ENCODE data around the gene PCGF1. TPM values are rescaled to one million over a fixed set of nuclear protein-coding genes. Genes with fewer than 3 reads are reported as not detected.
A peak's percentile ranks its signal among the peaks of the same experiment; 100 is the strongest.

The PCGF1 gene
- polyA plus RNA-seq, 3 donors, result 25.2 to 29.2 (median 27.8) TPM

DNA sequence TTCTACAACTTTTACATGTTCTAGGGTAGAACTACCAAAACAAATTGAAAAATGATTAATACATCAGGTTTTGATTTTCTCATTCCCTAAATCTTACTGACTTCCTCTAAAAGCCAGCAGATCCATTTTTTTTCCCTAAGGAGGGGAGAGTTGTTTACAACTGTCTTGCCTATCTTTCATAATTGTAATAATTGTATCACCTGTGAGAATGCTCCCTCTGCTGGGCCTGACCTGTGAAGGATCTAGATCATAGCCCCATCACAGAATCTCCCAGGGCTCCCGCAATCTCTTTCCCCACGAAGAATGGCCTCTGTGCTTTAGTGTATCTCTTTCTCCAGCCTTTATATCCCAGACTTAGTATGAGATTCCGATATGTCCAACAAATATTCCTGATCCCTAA, 37.1 kb upstream of the PCGF1 start:
- no peak for DNase-seq

DNA sequence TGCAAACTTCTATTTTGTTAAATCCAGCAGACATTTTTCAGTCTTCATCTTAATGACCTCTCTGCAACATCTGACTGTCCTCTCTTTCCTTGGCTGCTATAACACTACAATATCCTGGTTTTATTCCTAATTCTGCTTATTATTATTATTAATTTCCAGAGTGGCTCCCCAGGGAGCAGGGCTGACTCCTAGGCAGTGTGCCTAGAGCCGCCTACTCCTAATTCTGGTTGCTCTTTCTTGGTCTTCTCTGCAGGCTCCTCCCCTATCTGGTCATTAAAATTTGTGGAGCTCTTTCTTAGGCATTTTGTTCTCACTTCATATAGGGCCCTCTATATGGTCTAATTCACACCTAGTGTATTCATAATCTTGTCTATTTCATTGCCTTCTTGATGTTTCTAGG, 35.5 kb upstream of the PCGF1 start:
- no peak for DNase-seq

DNA sequence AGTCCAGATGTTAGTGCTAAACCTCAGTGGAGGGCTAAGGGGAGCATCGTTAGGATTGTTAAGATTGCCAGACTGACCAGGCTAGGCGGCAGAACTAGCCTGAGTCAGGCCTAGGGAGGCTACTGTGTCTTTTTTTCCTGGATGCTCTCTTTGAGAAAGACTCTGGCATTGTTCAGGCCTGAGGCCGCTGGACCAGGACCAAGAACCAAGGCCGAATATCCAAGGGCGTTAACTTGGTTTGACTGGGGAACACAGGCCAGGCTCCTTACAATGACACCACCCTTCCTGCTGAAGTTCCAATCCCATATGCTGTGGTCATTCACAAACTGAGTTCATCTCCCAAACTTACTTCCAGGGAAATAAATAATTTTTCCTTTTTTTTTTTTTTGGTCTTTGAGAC, 32.8 kb upstream of the PCGF1 start:
- no peak for DNase-seq

DNA sequence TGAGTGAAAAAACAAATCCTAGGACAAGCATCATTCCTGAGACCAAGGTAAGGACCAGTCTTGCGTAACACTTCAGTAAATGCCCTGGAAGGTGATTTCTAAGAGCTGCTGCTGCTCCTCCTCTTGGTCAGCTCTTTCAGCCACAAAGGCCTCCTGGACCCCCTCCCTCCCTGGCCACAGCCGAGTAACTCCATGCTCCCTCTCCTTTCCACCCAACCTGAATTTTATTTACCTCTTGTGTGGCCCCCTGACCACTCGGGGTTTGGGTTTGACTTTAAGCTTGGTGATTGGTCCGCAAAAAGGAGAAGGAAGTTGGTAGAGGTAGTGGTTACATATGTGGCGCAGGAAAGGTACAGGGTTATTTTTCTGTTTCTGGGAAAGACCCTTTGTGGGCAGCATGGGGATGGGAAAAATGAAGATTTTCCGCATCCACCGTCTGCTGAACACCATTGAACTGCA, 31.4 kb upstream of the PCGF1 start:
- DNase-seq, result no peak

DNA sequence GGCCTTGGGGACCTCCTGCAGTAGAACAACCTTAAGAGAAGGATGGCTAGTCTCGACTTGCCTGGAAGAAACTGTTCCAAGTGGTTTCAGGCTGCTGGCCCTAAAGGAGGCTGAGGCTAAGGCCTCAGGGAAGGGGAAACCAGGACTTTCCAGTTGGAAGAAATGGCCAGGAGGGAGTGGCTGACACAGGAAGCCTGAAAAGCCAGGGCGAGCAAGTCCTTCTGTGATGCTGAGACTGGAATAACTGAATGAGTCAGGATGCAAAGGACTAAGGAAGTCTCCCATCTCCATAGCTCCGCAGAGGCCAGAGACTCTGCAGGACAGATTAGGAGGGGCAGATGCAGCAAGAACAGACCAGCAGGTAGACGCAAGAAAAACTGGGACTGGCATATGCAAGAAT, 29.6 kb upstream of the PCGF1 start:
- DNase-seq, result no peak

DNA sequence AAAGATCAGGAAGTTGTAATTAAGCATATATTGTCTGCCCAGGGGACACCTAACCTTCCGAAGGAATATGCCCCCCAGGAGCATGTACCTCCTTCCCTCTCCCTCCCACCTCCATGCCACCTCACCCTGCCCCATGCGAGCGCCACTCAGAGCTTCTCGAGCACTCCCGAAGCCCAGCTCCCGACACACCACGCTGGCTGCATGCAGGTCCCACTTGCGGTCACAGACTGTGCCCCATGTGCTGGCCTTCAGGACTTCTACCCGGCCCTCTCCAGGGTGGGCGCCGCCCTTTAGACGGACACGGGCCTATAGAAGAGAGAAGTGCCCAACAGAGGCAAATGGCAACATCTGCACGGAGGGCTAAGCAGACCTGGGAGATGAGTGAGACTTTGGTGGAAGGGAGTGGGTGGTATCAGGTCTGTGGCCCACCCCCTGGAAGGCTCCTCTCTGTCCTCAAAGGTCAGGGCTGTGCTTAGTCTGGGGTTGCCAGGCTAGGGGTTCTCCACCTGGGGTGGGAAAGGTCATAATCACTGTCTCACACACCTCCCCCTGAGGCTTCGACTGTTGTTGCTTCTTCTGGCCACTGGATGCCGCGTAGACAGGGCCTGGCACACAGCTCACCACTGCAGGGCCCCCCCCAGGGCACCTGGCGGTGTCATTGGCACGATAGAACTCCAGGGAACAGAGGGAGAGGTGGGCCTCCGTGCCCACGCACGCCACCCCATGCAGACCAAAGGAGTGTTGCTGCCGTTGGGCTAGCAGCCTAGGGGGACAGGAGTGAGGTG, 28.9 kb upstream of the PCGF1 start:
- no peak for DNase-seq

- DNase-seq, result no peak
Measured at GRCh38 chr2:74535440-74535965, 28.0 kb upstream of the PCGF1 start.

DNA sequence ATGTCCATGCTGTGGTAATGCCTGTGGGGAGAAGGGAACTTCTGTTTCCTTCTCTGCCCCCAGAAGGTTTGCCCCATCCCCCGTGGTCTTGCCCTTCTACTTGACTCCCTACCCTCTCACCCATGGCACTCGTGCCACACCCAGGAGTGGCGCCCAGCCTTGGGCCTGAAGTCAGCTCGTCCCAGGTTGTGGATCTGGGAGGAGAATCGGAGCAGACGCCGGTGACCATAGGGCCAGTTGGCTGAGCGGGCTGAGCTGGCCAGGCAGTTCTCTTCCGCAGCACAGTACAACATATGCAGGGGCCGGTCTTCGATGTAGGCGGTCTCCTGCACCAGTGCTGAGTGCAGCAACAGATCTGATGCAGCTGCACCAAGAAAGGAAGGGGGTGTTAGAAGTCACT, 26.9 kb upstream of the PCGF1 start:
- no peak for DNase-seq

- no peak for DNase-seq
Measured at GRCh38 chr2:74533464-74533863, 26.0 kb upstream of the PCGF1 start.

- DNase-seq, result no peak
Measured at GRCh38 chr2:74532222-74532621, 24.7 kb upstream of the PCGF1 start.

GRCh38 chr2:74531666-74532065, 24.2 kb upstream of the PCGF1 start:
- no peak for DNase-seq

GRCh38 chr2:74530239-74531187, 23.0 kb upstream of the PCGF1 start:
- no peak for DNase-seq

GRCh38 chr2:74529357-74530238, 22.1 kb upstream of the PCGF1 start, which contains the start of the genes AUP1 and HTRA2:
TSS of gene AUP1 (minus strand) at chr2:74529706. CDS start at chr2:74529629, 77 bp downstream.
TSS of gene HTRA2 (plus strand) at chr2:74529933. CDS start at chr2:74530007, 74 bp downstream.
- peak; percentile 99 for DNase-seq

DNA sequence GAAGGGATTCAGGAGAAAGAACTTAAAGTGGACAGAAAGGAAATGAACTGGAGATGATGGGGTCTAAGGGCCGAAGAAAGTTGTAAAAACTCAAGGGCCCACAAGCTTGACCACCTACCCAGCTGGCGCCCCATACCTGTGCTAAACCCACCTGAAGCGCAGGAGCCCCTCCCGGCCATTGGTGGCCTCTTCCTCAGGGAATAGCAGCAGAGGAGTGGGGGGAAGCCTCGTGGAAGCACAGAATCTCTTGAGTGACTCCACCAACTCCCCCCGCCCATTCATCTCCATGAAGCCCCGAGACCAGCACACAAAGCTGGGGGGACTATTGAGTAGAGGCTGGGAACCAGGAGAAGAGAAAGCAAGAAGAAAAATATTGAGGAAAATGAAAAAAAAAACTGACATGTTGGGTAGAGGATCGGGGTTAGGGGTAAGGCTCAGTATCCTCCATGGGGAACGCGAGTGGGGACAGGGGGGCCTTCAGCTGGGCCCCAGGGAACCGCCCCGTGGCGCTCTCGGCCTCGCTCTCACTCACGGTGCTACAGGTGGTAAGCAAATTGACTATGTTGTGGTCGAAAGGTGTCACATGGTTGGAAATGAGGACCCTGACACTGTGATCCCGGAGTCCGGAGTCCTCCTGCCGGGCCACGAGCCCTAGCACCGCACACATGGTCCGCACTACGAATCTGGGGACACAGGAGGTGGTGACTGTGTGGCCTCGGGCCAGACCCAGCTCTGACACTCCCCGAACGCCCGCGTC, 21.3 kb upstream of the PCGF1 start:
- no peak for DNase-seq

GRCh38 chr2:74527741-74528140, 20.2 kb upstream of the PCGF1 start:
- no peak for DNase-seq

- DNase-seq, result no peak
Measured at GRCh38 chr2:74526649-74527230, 19.2 kb upstream of the PCGF1 start.

GRCh38 chr2:74525717-74526648, 18.5 kb upstream of the PCGF1 start, which contains the start of gene DQX1:
TSS of gene DQX1 (minus strand) at chr2:74526231. CDS start at chr2:74525729, 502 bp downstream.
- no peak for DNase-seq

GRCh38 chr2:74524955-74525716, 17.6 kb upstream of the PCGF1 start:
- no peak for DNase-seq

All from renal pelvis (tissue), 4 donors.